HepG2 (cell line): ENCODE measurements around the gene ERRFI1. TPM values are rescaled to one million over a fixed set of nuclear protein-coding genes. Genes with fewer than 3 reads are reported as not detected.

Source experiments
- ATAC-seq: fragments of 200-7000 bp; cut with Tn5 transposase; 3 replicates; pipeline ENCODE4 v1.9.1; 2020; ENCODE audit warnings: mild to moderate bottlenecking, moderate library complexity
- BruUV-seq: library from RNA; stranded (reverse); fragments of 400-500 nt; replicated peaks from 2 replicates; lab custom pipeline; 2021; lab: Mats Ljungman, UMichigan
- CTCF ChIA-PET: fragments of 300-600 bp; formaldehyde crosslinking; extraction: SDS; loops from one replicate; lab custom pipeline; 2021; ENCODE audit warnings: low total read pairs, inconsistent platforms, low intra/inter-chr PET ratio; lab: Yijun Ruan, JAX
- POLR2A ChIA-PET: fragments of 350-600 bp; sonication (Branson Sonifier 250); formaldehyde crosslinking; loops from one replicate; lab custom pipeline; 2020; ENCODE audit warnings: antibody characterized with exemption, inconsistent platforms; lab: Yijun Ruan, JAX
- DNase-seq: peaks from one replicate; pipeline ENCODE4 v3.0.0-alpha.2; 2015; ENCODE audit warnings: low spot score
- FAIRE-seq: peaks from 3 replicates; lab custom pipeline; 2011; peaks lifted over from hg19 to GRCh38; lab: Jason Lieb, UNC
- H2AFZ ChIP-seq: one replicate; pipeline ENCODE4 v1.6.1; 2011; ENCODE audit warnings: low read length, inconsistent platforms
- H3K27ac ChIP-seq: fragments of 300-600 bp; 3 replicates; pipeline ENCODE4 v1.8.0; 2011; ENCODE audit warnings: mixed run types, mild to moderate bottlenecking, mixed read lengths, low read length, inconsistent platforms; ENCODE audit not compliant: insufficient read depth; ENCODE audit errors: extremely low read length
- H3K27me3 ChIP-seq, 2 experiments: fragments of 200-600 bp in 1 of 2; 2 replicates in 1 of 2; 3 replicates in 1 of 2; pipeline versions ENCODE4 v1.6.0 to v1.8.0; 2011; ENCODE audit warnings: low read length in 2 of 2, mild to moderate bottlenecking in 2 of 2, moderate library complexity in 2 of 2, inconsistent platforms in 1 of 2; ENCODE audit not compliant: insufficient read depth in 2 of 2, control insufficient read depth in 1 of 2
- H3K36me3 ChIP-seq, 2 experiments: fragments of 200-600 bp in 1 of 2; replicated peaks in 1 of 2; 2 replicates in 1 of 2; 3 replicates in 1 of 2; pipeline versions ENCODE4 v1.5.1 to v1.8.0; 2011; ENCODE audit warnings: low read length in 2 of 2, inconsistent platforms in 1 of 2; ENCODE audit not compliant: insufficient read depth in 2 of 2, control insufficient read depth in 1 of 2
- H3K4me1 ChIP-seq: 2 replicates; pipeline ENCODE4 v1.5.1; 2012; ENCODE audit warnings: low read length, inconsistent platforms; ENCODE audit not compliant: insufficient read depth
- H3K4me2 ChIP-seq: 2 replicates; pipeline ENCODE4 v1.6.0; 2011; ENCODE audit warnings: low read depth, low read length, inconsistent platforms
- H3K4me3 ChIP-seq, 3 experiments: fragments of 200-600 bp in 1 of 3; sonication (generic), shearing (Covaris generic) in 1 of 3; replicated peaks in 1 of 3; 2 replicates each; pipeline ENCODE4 v1.5.1; 2011 to 2016; ENCODE audit warnings: low read length in 3 of 3, inconsistent platforms in 2 of 3, low read depth in 2 of 3, mild to moderate bottlenecking in 2 of 3, control low read depth in 1 of 3, mixed read lengths in 1 of 3; ENCODE audit not compliant: insufficient read depth in 1 of 3
- H3K79me2 ChIP-seq: one replicate; pipeline ENCODE4 v1.6.1; 2011; ENCODE audit warnings: low read length, inconsistent platforms; ENCODE audit not compliant: insufficient read depth
- H3K9ac ChIP-seq: 2 replicates; pipeline ENCODE4 v1.6.0; 2011; ENCODE audit warnings: mild to moderate bottlenecking, low read depth, low read length, inconsistent platforms; ENCODE audit not compliant: insufficient read depth
- H3K9me3 ChIP-seq: 2 replicates; pipeline ENCODE4 v1.5.1; 2012; ENCODE audit warnings: mild to moderate bottlenecking, low read length
- H4K20me1 ChIP-seq: 2 replicates; pipeline ENCODE4 v1.6.0; 2011; ENCODE audit warnings: inconsistent platforms, mild to moderate bottlenecking, low read length, moderate library complexity; ENCODE audit not compliant: insufficient read depth
- AGO2 ChIP-seq: fragments of 200-400 bp; formaldehyde crosslinking; optimal IDR thresholded peaks from 2 replicates; pipeline ENCODE3; 2017; ENCODE audit warnings: mild to moderate bottlenecking, low read depth, low read length, moderate library complexity
- AKNA ChIP-seq: sonication (generic); formaldehyde crosslinking; IDR thresholded peaks from 2 replicates; pipeline ENCODE4 v1.4.0; 2020; ENCODE audit warnings: missing genetic modification reagents, borderline replicate concordance
- DDIT3 ChIP-seq: sonication (generic); formaldehyde crosslinking; IDR thresholded peaks from 2 replicates; pipeline ENCODE4 v1.4.0; 2020; ENCODE audit warnings: mild to moderate bottlenecking, missing genetic modification reagents
- DNMT1 ChIP-seq: sonication (generic); formaldehyde crosslinking; IDR thresholded peaks from 2 replicates; pipeline ENCODE4 v1.5.1; 2020; ENCODE audit warnings: mild to moderate bottlenecking, missing genetic modification reagents
- KDM5A ChIP-seq: fragments of 200-600 bp; sonication (generic); IDR thresholded peaks from 2 replicates; pipeline ENCODE4 v1.7.0; 2018; ENCODE audit warnings: antibody characterized with exemption, mild to moderate bottlenecking, low read length, borderline replicate concordance
- MEF2D ChIP-seq: sonication (generic); formaldehyde crosslinking; IDR thresholded peaks from 2 replicates; pipeline ENCODE4 v1.5.1; 2020; ENCODE audit warnings: mild to moderate bottlenecking, missing genetic modification reagents
- NR2F1 ChIP-seq, 2 experiments: fragments of 450-650 bp in 1 of 2; formaldehyde crosslinking in 1 of 2; IDR thresholded peaks; 2 replicates each; pipeline versions ENCODE4 v1.5.0 to v1.6.1; 2016 to 2020; ENCODE audit warnings: mild to moderate bottlenecking in 1 of 2, missing compliant biosample characterization in 1 of 2, missing genetic modification reagents in 1 of 2, moderate library complexity in 1 of 2
- SMAD9 ChIP-seq: sonication (generic); formaldehyde crosslinking; IDR thresholded peaks from 2 replicates; pipeline ENCODE4 v1.5.1; 2020; ENCODE audit warnings: mild to moderate bottlenecking, missing genetic modification reagents
- SOX5 ChIP-seq: IDR thresholded peaks from 2 replicates; pipeline ENCODE4 v1.6.1; 2016; ENCODE audit warnings: borderline replicate concordance
- SRSF9 ChIP-seq: fragments of 200-400 bp; formaldehyde crosslinking; IDR thresholded peaks from 2 replicates; pipeline ENCODE4 v1.6.1; 2018; ENCODE audit warnings: borderline replicate concordance, mild to moderate bottlenecking, low read depth, low read length; ENCODE audit not compliant: insufficient read depth, poor library complexity, severe bottlenecking
- TFE3 ChIP-seq: IDR thresholded peaks from 2 replicates; pipeline ENCODE4 v1.6.1; 2016
- ZXDC ChIP-seq: sonication (generic); formaldehyde crosslinking; IDR thresholded peaks from 2 replicates; pipeline ENCODE4 v1.5.0; 2020; ENCODE audit warnings: mild to moderate bottlenecking, missing genetic modification reagents
- WGBS: methylation state at CpG from one replicate; pipeline ENCODE4 v1.1.6; 2017; ENCODE audit warnings: low lambda C conversion rate; 5-methylcytosine and 5-hydroxymethylcytosine counted together
- in situ Hi-C: cut with HindIII; loops from 2 replicates; pipeline ENCODE4 v1.10.0; 2017; ENCODE audit warnings: low pct_unique_long_range_greater_than_20kb; ENCODE audit not compliant: extremely low pct_ligation_motif_present
- intact Hi-C: fragments of 100-400 bp; cut with micrococcal nuclease; formaldehyde crosslinking; loops from one replicate; pipeline ENCODE4 v1.10.0; 2022; ENCODE audit not compliant: unreplicated experiment
- polyA plus RNA-seq, 8 experiments: library from polyadenylated mRNA; depleted of rRNA in 3 of 8; stranded (reverse) in 7 of 8; unstranded in 1 of 8; fragments of >200 nt; fragmentation: Illumina TruSeq in 4 of 8; extraction: Trizol in 4 of 8; gene quantifications; 2 replicates each; pipeline versions ENCODE4 v1.2.1 to v1.2.3, GENCODE V29; 2011 to 2016; ENCODE audit warnings: low read depth in 4 of 8, missing spikeins in 1 of 8, mixed read lengths in 1 of 8; ENCODE audit not compliant: insufficient read depth in 1 of 8
- total RNA-seq, 5 experiments: library from RNA; depleted of rRNA; stranded (reverse); fragments of >200 nt; fragmentation: Illumina TruSeq; extraction: Trizol; gene quantifications; 2 replicates each; pipeline ENCODE4 v1.2.3, GENCODE V29; 2016; ENCODE audit warnings: low read depth in 1 of 5

ERRFI1 gene
- total and polyA plus RNA-seq, 2 of the 13 experiments (the other 11 are each of a cell fraction or from before 2014, with no cell fraction given): 84.4 to 753 TPM

GRCh38 chr1:8053878-8054567 lies 27.9 kb upstream of the ERRFI1 start:
- FAIRE-seq: no peak
- no peak overlapping the region for H3K9ac ChIP-seq
- H3K79me2 ChIP-seq: no peaks in the 10 kb centered on the region
- H3K4me1 ChIP-seq: peaks cover 5% of the 10 kb centered on the region; the same call in 1 of the 2 replicates
- no peak overlapping the region for H3K4me3 ChIP-seq
- CTCF ChIA-PET: no interaction called here
- no peaks in the 10 kb centered on the region for H3K9me3 ChIP-seq
- no peak for ATAC-seq
- no TSS peak for BruUV-seq
- no peak overlapping the region for H2AFZ ChIP-seq
- no peaks in the 10 kb centered on the region for H4K20me1 ChIP-seq
- WGBS: 84% methylated on average over 5 of the region's 5 CpGs
- intact Hi-C loops (no loop called here), in situ Hi-C loops (no loop called here)
- H3K36me3 ChIP-seq: no peaks in the 10 kb centered on the region
- POLR2A ChIA-PET: interaction anchor here (1.2 kb wide), 1 partner anchor 27 kb away, joined by 3 read pairs; no protein-coding TSS in a partner anchor
- DNase-seq: no peak
- no peak overlapping the region for H3K27ac ChIP-seq
- no peak overlapping the region for H3K4me2 ChIP-seq
- no peaks in the 10 kb centered on the region for H3K27me3 ChIP-seq
- TF ChIP-seq ZXDC (CRISPR knock-in tag): no peak
- TF ChIP-seq TFE3: no peak
- TF ChIP-seq SRSF9: no peak
- no peak for TF ChIP-seq NR2F1 (CRISPR knock-in tag; IDR thresholded peaks at IDR 0.05)
- TF ChIP-seq SOX5 (CRISPR knock-in tag): no peak
- no peak for TF ChIP-seq SMAD9 (CRISPR knock-in tag)
- no peak for TF ChIP-seq MEF2D (CRISPR knock-in tag)
- no peak for TF ChIP-seq DDIT3 (CRISPR knock-in tag)
- TF ChIP-seq KDM5A: no peak
- no peak for TF ChIP-seq DNMT1 (CRISPR knock-in tag)
- no peak for TF ChIP-seq AKNA (CRISPR knock-in tag)
- no peak for TF ChIP-seq AGO2
